Hair follicle dermal papilla cell (primary cell): ENCODE measurements around the gene SPAG16. TPM values are rescaled to one million over a fixed set of nuclear protein-coding genes. Genes with fewer than 3 reads are reported as not detected.

Experiments used
- small RNA-seq: library from RNA; depleted of rRNA; stranded (forward); fragments of <200 nt; gene quantifications from one replicate; pipeline ENCODE3, GENCODE V24; 2012
- total RNA-seq: library from RNA; depleted of rRNA; stranded (reverse); fragments of >200 nt; gene quantifications from 2 replicates; pipeline ENCODE4 v1.2.3, GENCODE V29; 2012

Gene SPAG16
- total RNA-seq: 38.5 and 53.9 TPM in 2 replicates

GRCh38 chr2:213284105-213285090 is at the start of gene SPAG16:
SPAG16 (plus strand) TSS chr2:213284464.

GRCh38 chr2:214410918-214411554 is 1126.8 kb downstream of the SPAG16 start, which contains the start of gene VWC2L:
VWC2L (plus strand) TSS chr2:214411054; CDS start chr2:214414194, 3,140 bp downstream.

Small RNA genes within 50 kb of the gene (small RNA-seq; reads per million reads assigned to genes)
- gene MIR4438: not detected

Other genes starting within 250 kb of the SPAG16 start
- gene IKZF2, start 132.9 kb upstream of the SPAG16 start, total RNA-seq: 11.2 and 12.2 TPM in 2 replicates